Stomach smooth muscle (tissue), 2 donors: ENCODE results near the gene WFDC1.

Experiments used
- H3K27ac ChIP-seq: one replicate; pipeline ENCODE4 v1.7.0; 2013; ENCODE audit warnings: mild to moderate bottlenecking, low read length, inconsistent platforms
- H3K27me3 ChIP-seq, 2 donors: one replicate each; pipeline ENCODE4 v1.7.0; 2013; ENCODE audit warnings: low read length in 2 of 2; ENCODE audit not compliant: insufficient read depth in 2 of 2, control insufficient read depth in 1 of 2
- H3K36me3 ChIP-seq, 2 donors: one replicate each; pipeline ENCODE4 v1.7.0; 2013; ENCODE audit warnings: low read length in 2 of 2; ENCODE audit not compliant: control insufficient read depth in 2 of 2, insufficient read depth in 2 of 2
- H3K4me1 ChIP-seq: one replicate; pipeline ENCODE4 v1.7.0; 2013; ENCODE audit warnings: low read length; ENCODE audit not compliant: control insufficient read depth, insufficient read depth
- H3K4me3 ChIP-seq, 2 donors: one replicate each; pipeline ENCODE4 v1.7.0; 2013; ENCODE audit warnings: low read length in 2 of 2
- H3K9ac ChIP-seq, 2 donors: one replicate each; pipeline ENCODE4 v1.7.0; 2013; ENCODE audit warnings: low read length in 2 of 2, mild to moderate bottlenecking in 1 of 2
- H3K9me3 ChIP-seq, 2 donors: one replicate each; pipeline ENCODE4 v1.7.0; 2013; ENCODE audit warnings: low read length in 2 of 2; ENCODE audit not compliant: control insufficient read depth in 2 of 2
- donor health status: healthy.
- donor health status: Pancreatic carcinoma.

WFDC1 gene

GRCh38 chr16:84354306-84354705, 59.6 kb downstream of the WFDC1 start:
- Histone ChIP-seq H3K36me3 (no peaks in the 10 kb centered on the region), H3K4me3 (no peak overlapping the region), H3K4me1 (no peaks in the 10 kb centered on the region), H3K9ac (no peak overlapping the region), H3K27me3 (peaks cover 0 to 2% of the 10 kb centered on the region in 2 donors), H3K9me3 (no peaks in the 10 kb centered on the region), H3K27ac (no peak overlapping the region)

- Histone ChIP-seq H3K4me3 (no peak overlapping the region), H3K27me3 (peaks cover 0 to 2% of the 10 kb centered on the region in 2 donors), H3K4me1 (no peaks in the 10 kb centered on the region), H3K9ac (no peak overlapping the region), H3K36me3 (no peaks in the 10 kb centered on the region), H3K27ac (no peak overlapping the region), H3K9me3 (no peaks in the 10 kb centered on the region)
Measured at GRCh38 chr16:84355149-84355548, 60.5 kb downstream of the WFDC1 start.

DNA sequence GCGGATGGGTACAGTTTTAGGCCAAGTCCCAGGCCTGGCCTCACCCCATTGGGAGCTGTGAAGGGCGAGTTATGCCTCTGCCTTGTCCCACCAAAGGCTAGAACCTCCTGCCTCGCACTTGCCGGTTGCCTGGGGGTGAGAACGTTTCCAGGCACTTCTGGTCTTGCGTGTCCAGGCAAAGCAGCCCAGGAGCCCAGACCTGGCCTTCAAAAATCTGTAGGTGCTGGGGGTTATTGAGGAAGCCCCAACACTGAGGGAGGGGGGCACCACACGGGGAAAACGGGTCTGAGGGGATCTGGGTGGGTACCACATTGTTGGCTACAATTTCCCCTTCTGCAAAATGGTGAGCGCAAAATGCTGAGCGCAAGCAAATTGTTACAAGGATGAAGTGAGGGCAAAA, 61.5 kb downstream of the WFDC1 start:
- no peak overlapping the region for H3K4me3 ChIP-seq
- H3K9me3 ChIP-seq, result no peaks in the 10 kb centered on the region
- no peaks in the 10 kb centered on the region for H3K4me1 ChIP-seq
- H3K27ac ChIP-seq, result no peak overlapping the region
- H3K9ac ChIP-seq, result no peak overlapping the region
- peaks cover 0 to 2% of the 10 kb centered on the region in 2 donors for H3K27me3 ChIP-seq
- no peaks in the 10 kb centered on the region for H3K36me3 ChIP-seq

DNA sequence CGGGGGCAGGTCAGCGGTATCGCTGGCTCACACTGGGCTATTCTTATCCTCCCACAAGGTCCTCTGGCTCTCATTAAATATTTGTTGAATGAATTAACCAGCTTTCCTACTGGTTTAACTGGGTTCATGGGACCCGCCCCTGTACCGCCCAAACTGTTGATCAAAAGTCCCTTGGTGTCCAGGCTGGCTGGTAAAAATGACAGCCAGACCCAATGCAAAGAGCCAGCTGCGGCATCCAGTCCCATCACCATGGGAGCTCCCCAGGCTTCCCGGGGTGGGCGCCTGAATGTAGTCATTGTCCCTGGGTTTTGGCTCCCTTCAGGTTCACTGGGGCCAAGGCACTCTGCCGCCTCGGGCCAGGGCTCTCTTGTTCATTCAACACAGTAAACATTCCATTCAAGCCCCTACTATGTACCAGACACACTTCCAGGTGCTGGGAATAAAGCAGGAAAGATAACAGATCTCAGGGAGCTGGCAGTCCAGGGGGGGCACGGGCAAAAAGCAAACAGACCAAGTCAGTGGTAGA, 62.0 kb downstream of the WFDC1 start:
- no peak overlapping the region for H3K4me3 ChIP-seq
- no peak overlapping the region for H3K9ac ChIP-seq
- H3K36me3 ChIP-seq, result no peaks in the 10 kb centered on the region
- H3K27ac ChIP-seq, result no peak overlapping the region
- peaks cover 0 to 2% of the 10 kb centered on the region in 2 donors for H3K27me3 ChIP-seq
- H3K4me1 ChIP-seq, result no peaks in the 10 kb centered on the region
- no peaks in the 10 kb centered on the region for H3K9me3 ChIP-seq

GRCh38 chr16:84357191-84357651, 62.5 kb downstream of the WFDC1 start:
- Histone ChIP-seq H3K4me1 (no peaks in the 10 kb centered on the region), H3K4me3 (no peak overlapping the region), H3K9me3 (no peaks in the 10 kb centered on the region), H3K36me3 (no peaks in the 10 kb centered on the region), H3K27me3 (peaks cover 0 to 2% of the 10 kb centered on the region in 2 donors), H3K27ac (no peak overlapping the region), H3K9ac (no peak overlapping the region)

- Histone ChIP-seq H3K4me1 (no peaks in the 10 kb centered on the region), H3K27me3 (peaks cover 0 to 2% of the 10 kb centered on the region in 2 donors), H3K9ac (no peak overlapping the region), H3K4me3 (no peak overlapping the region), H3K9me3 (no peaks in the 10 kb centered on the region), H3K27ac (no peak overlapping the region), H3K36me3 (no peaks in the 10 kb centered on the region)
Measured at GRCh38 chr16:84358601-84359295, 64.1 kb downstream of the WFDC1 start.

DNA sequence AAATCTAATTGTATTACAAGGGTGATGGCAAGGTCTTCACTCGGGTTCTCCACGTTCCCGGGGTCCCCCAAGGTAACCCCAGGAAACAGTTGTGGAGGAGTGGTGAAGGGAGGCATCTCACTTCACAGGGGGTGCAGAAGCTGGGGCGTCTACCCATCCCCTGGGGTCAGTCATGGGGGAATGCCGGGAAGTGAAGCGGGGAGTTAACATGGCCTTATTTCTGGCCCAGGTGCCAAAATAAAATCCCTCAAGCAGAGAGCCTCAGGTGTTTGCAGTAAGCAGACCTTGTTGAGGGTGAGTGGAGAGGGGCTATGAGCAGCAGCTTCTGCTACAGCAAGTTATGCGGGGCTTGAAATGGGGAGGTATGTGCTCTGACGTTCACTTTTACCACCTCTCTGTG, 64.6 kb downstream of the WFDC1 start:
- Histone ChIP-seq H3K27me3 (peaks cover 0 to 2% of the 10 kb centered on the region in 2 donors), H3K9me3 (no peaks in the 10 kb centered on the region), H3K9ac (no peak overlapping the region), H3K27ac (no peak overlapping the region), H3K4me1 (no peaks in the 10 kb centered on the region), H3K4me3 (no peak overlapping the region), H3K36me3 (no peaks in the 10 kb centered on the region)

DNA sequence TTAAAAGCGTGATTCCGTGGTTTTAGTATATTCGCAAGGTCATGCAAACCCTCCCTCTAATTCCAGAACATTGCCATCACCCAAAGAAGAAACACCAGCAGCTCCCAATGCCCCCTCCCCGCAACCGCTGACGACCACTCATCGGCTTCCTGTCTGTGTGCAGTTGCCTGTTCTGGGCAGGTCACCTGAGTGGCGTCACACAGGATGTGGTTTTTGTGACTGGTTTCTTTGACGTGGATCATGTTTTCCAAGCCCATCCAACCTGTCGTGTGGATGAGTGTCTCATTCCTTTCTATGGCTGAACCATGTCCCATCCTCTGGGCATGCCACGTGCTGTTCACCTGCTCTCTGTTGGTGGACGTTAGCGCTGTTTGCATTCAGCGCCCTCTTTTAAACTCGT, 65.5 kb downstream of the WFDC1 start:
- Histone ChIP-seq H3K4me3 (no peak overlapping the region), H3K27ac (no peak overlapping the region), H3K9me3 (no peaks in the 10 kb centered on the region), H3K27me3 (peaks cover 0 to 2% of the 10 kb centered on the region in 2 donors), H3K4me1 (no peaks in the 10 kb centered on the region), H3K36me3 (no peaks in the 10 kb centered on the region), H3K9ac (no peak overlapping the region)

GRCh38 chr16:84360748-84361147, 66.1 kb downstream of the WFDC1 start:
- Histone ChIP-seq H3K9ac (no peak overlapping the region), H3K4me1 (no peaks in the 10 kb centered on the region), H3K36me3 (no peaks in the 10 kb centered on the region), H3K4me3 (no peak overlapping the region), H3K27me3 (peaks cover 0 to under 1% of the 10 kb centered on the region in 2 donors), H3K9me3 (no peaks in the 10 kb centered on the region), H3K27ac (no peak overlapping the region)

GRCh38 chr16:84361546-84361945, 66.9 kb downstream of the WFDC1 start:
- Histone ChIP-seq H3K4me1 (no peaks in the 10 kb centered on the region), H3K9me3 (no peaks in the 10 kb centered on the region), H3K4me3 (no peak overlapping the region), H3K27me3 (peaks cover 2 to 3% of the 10 kb centered on the region in 2 donors), H3K27ac (no peak overlapping the region), H3K36me3 (no peaks in the 10 kb centered on the region), H3K9ac (no peak overlapping the region)

DNA sequence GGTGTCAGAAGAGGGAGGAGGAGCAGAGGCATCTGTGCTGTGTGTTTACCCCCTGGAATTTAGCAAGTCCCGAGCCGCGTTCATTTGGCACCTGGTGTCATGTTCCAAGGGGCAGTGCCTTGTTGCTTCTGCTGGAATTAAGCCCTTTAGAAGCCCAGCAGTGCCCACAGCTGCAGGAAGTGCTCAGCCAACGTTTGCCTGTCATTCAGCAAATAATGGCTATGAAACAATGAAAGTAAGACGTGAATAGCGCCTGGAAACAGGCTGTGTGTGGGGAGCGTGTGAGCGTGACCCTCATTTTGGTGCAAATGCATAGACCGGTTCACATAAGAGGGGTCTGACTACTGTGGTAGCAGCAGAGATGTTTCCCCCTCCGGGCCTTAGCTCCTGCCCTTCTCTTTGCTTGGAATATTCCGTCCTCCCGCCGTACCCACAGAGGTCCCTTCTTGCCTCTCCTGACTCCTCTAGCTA, 67.8 kb downstream of the WFDC1 start:
- no peak overlapping the region for H3K4me3 ChIP-seq
- H3K27me3 ChIP-seq, result peaks cover 3 to 6% of the 10 kb centered on the region in 2 donors
- H3K9ac ChIP-seq, result no peak overlapping the region
- H3K27ac ChIP-seq, result no peak overlapping the region
- no peaks in the 10 kb centered on the region for H3K4me1 ChIP-seq
- H3K36me3 ChIP-seq, result no peaks in the 10 kb centered on the region
- H3K9me3 ChIP-seq, result no peaks in the 10 kb centered on the region
